Activated B cell treated with CpG ODN at 0.5 μM for 24 hours (primary cell): Measurements from ENCODE around the gene NEUROG1. TPM values are rescaled to one million over a fixed set of nuclear protein-coding genes. Genes with fewer than 3 reads are reported as not detected.

ENCODE experiments used
- ATAC-seq: fragments of 200-7000 bp; cut with Tn5 transposase; one replicate; pipeline ENCODE4 v1.10.0; 2021; ENCODE audit warnings: low read depth, mild to moderate bottlenecking, moderate library complexity
- CTCF ChIA-PET: fragments of 350-600 bp; sonication (Branson Sonifier 250); formaldehyde crosslinking; loops from one replicate; lab custom pipeline; 2021; ENCODE audit warnings: antibody characterized with exemption; lab: Charles Lee
- POLR2A ChIA-PET: fragments of 350-600 bp; sonication (Branson Sonifier 250); formaldehyde crosslinking; loops from one replicate; lab custom pipeline; 2021; ENCODE audit warnings: antibody characterized with exemption; lab: Charles Lee
- DNase-seq: peaks from one replicate; pipeline ENCODE4 v3.0.0; 2022
- H3K27ac Mint-ChIP-seq: one replicate; pipeline ENCODE4 v1.8.0; 2020; ENCODE audit warnings: mixed read lengths
- H3K27me3 Mint-ChIP-seq: one replicate; pipeline ENCODE4 v1.8.0; 2021; ENCODE audit warnings: mixed read lengths
- H3K36me3 Mint-ChIP-seq: one replicate; pipeline ENCODE4 v1.8.0; 2021; ENCODE audit warnings: low read depth, mixed read lengths
- H3K4me1 Mint-ChIP-seq: one replicate; pipeline ENCODE4 v1.8.0; 2021; ENCODE audit warnings: mixed read lengths
- H3K4me3 Mint-ChIP-seq: one replicate; pipeline ENCODE4 v1.8.0; 2020; ENCODE audit warnings: mild to moderate bottlenecking, mixed read lengths
- H3K9me3 Mint-ChIP-seq: one replicate; pipeline ENCODE4 v1.8.0; 2020; ENCODE audit warnings: mixed read lengths
- CTCF ChIP-seq: fragments of 200-600 bp; IDR thresholded peaks from one replicate; pipeline ENCODE4 v1.8.0; 2022; ENCODE audit warnings: antibody characterized with exemption, mild to moderate bottlenecking
- intact Hi-C: fragments of 100-400 bp; cut with micrococcal nuclease; formaldehyde crosslinking; loops from one replicate; pipeline ENCODE4 v1.15.1; 2024
- total RNA-seq: library from RNA; stranded (reverse); gene quantifications from 2 replicates; pipeline ENCODE4 v1.2.3, GENCODE V29; 2022

NEUROG1 gene
- total RNA-seq, 1 donor from 2014 or later, result not detected

GRCh38 chr5:135568246-135568645, 32.5 kb upstream of the NEUROG1 start:
- DNase-seq (no peak), ATAC-seq (no peak)
- no peaks in the 10 kb centered on the region for H3K9me3 Mint-ChIP-seq
- no peak overlapping the region for H3K4me3 Mint-ChIP-seq
- no peaks in the 10 kb centered on the region for H3K4me1 Mint-ChIP-seq
- no peak overlapping the region for H3K27ac Mint-ChIP-seq
- H3K27me3 Mint-ChIP-seq, result peaks cover 24% of the 10 kb centered on the region
- no peak for TF ChIP-seq CTCF
- CTCF ChIA-PET, result interaction anchor here (3.3 to 4.2 kb wide), 3 partner anchors 17 to 105 kb away, joined by 14 to 40 read pairs (median 14); no protein-coding TSS in a partner anchor
- intact Hi-C loops, result no loop called here
- no peaks in the 10 kb centered on the region for H3K36me3 Mint-ChIP-seq
- POLR2A ChIA-PET, result no interaction called here

GRCh38 chr5:135567661-135568060, 31.9 kb upstream of the NEUROG1 start:
- ATAC-seq (no peak), DNase-seq (no peak)
- Mint-ChIP-seq H3K27ac (no peak overlapping the region), H3K4me3 (no peak overlapping the region), H3K27me3 (peaks cover 25% of the 10 kb centered on the region), H3K4me1 (no peaks in the 10 kb centered on the region), H3K9me3 (no peaks in the 10 kb centered on the region), H3K36me3 (no peaks in the 10 kb centered on the region)
- ChIA-PET POLR2A (no interaction called here), CTCF (interaction anchor here (3.3 to 4.2 kb wide), 3 partner anchors 17 to 105 kb away, joined by 14 to 40 read pairs (median 14); no protein-coding TSS in a partner anchor)
- intact Hi-C loops, result no loop called here
- TF ChIP-seq CTCF, result no peak

GRCh38 chr5:135566422-135567400, 30.9 kb upstream of the NEUROG1 start:
- H3K27ac Mint-ChIP-seq, result no peak overlapping the region
- no peak overlapping the region for H3K4me3 Mint-ChIP-seq
- no peaks in the 10 kb centered on the region for H3K4me1 Mint-ChIP-seq
- CTCF ChIA-PET, result interaction anchor here (0.7 to 4.2 kb wide), 11 partner anchors 9 to 109 kb away, joined by 3 to 40 read pairs (median 4); no protein-coding TSS in a partner anchor
- no peaks in the 10 kb centered on the region for H3K9me3 Mint-ChIP-seq
- DNase-seq, result no peak
- POLR2A ChIA-PET, result no interaction called here
- ATAC-seq, result no peak
- H3K36me3 Mint-ChIP-seq, result no peaks in the 10 kb centered on the region
- TF ChIP-seq CTCF, result no peak
- intact Hi-C loops, result loop anchor here (1.0 kb wide), 2 partner anchors 100 to 104 kb away; no protein-coding TSS in a partner anchor
- peaks cover 20% of the 10 kb centered on the region for H3K27me3 Mint-ChIP-seq

- intact Hi-C loops, result loop anchor here (1.0 kb wide), 2 partner anchors 100 to 104 kb away; no protein-coding TSS in a partner anchor
- ChIA-PET CTCF (interaction anchor here (0.7 to 4.2 kb wide), 11 partner anchors 10 to 108 kb away, joined by 3 to 40 read pairs (median 4); no protein-coding TSS in a partner anchor), POLR2A (no interaction called here)
- Mint-ChIP-seq H3K36me3 (no peaks in the 10 kb centered on the region), H3K27me3 (peaks cover 19% of the 10 kb centered on the region), H3K27ac (no peak overlapping the region), H3K4me3 (no peak overlapping the region), H3K9me3 (no peaks in the 10 kb centered on the region), H3K4me1 (no peaks in the 10 kb centered on the region)
- peak; percentile 22 for TF ChIP-seq CTCF
- DNase-seq (peak; percentile 42), ATAC-seq (no peak)
Observed at GRCh38 chr5:135565725-135566421, 30.1 kb upstream of the NEUROG1 start.
